Measurements from ENCODE around the gene GPR12. TPM values are rescaled to one million over a fixed set of nuclear protein-coding genes. Genes with fewer than 3 reads are reported as not detected.
"Not testable (repeated sequence)": the region's sequence is repeated elsewhere in the genome, so short reads cannot be mapped to it uniquely, and the experiment has no call there.

Gene GPR12
- total and polyA plus RNA-seq, 7 donors, result under 0.01 to 0.16 (median 0.08) TPM; not detected in 3

- no peaks in the 10 kb centered on the region for H3K4me1 ChIP-seq
- no peak overlapping the region for H3K27ac ChIP-seq
- WGBS, 2 donors, result 34 to 53% methylated on average over 25 of the region's 25 CpGs
- no peak for DNase-seq
- intact Hi-C loops (cut with DNase I), result no loop called here
- TF ChIP-seq POLR2AphosphoS5 (IDR thresholded peaks at IDR 0.05) (no peak), CTCF (IDR thresholded peaks at IDR 0.05) (no peak), POLR2A (IDR thresholded peaks at IDR 0.05) (no peak), EP300 (IDR thresholded peaks at IDR 0.05) (no peak)
- H3K4me3 ChIP-seq, result no peak overlapping the region
- H3K9me3 ChIP-seq, result no peaks in the 10 kb centered on the region
- peaks cover 0 to 67% (median 21%) of the 10 kb centered on the region in 3 donors for H3K27me3 ChIP-seq
- no peaks in the 10 kb centered on the region for H3K36me3 ChIP-seq
Measured at GRCh38 chr13:26742691-26743358, 17.8 kb downstream of the GPR12 start.

- H3K27ac ChIP-seq, result no peak overlapping the region
- WGBS, 2 donors, result 76 to 77% methylated on average over 9 of the region's 9 CpGs
Measured at GRCh38 chr13:26735677-26736076, 24.9 kb downstream of the GPR12 start.

GRCh38 chr13:26727633-26728032 lies 33.0 kb downstream of the GPR12 start:
- DNase-seq, result no peak
- no peaks in the 10 kb centered on the region for H3K36me3 ChIP-seq
- TF ChIP-seq CTCF (IDR thresholded peaks at IDR 0.05), result no peak
- TF ChIP-seq EP300 (IDR thresholded peaks at IDR 0.05), result no peak
- no peak for TF ChIP-seq POLR2A (IDR thresholded peaks at IDR 0.05)
- TF ChIP-seq POLR2AphosphoS5 (IDR thresholded peaks at IDR 0.05), result no peak
- intact Hi-C loops (cut with DNase I), result no loop called here
- no peak overlapping the region for H3K27ac ChIP-seq
- H3K27me3 ChIP-seq, result no peaks in the 10 kb centered on the region
- H3K9me3 ChIP-seq, result no peaks in the 10 kb centered on the region
- H3K4me1 ChIP-seq, result no peaks in the 10 kb centered on the region
- no peak overlapping the region for H3K4me3 ChIP-seq

More at GRCh38 chr13:26735677-26736076, 24.9 kb downstream of the GPR12 start:
- Histone ChIP-seq H3K4me1 (no peaks in the 10 kb centered on the region), H3K27me3 (peaks cover 0 to 14% (median 0%) of the 10 kb centered on the region in 3 donors), H3K9me3 (no peaks in the 10 kb centered on the region), H3K4me3 (no peak overlapping the region), H3K36me3 (no peaks in the 10 kb centered on the region)
- TF ChIP-seq EP300 (IDR thresholded peaks at IDR 0.05) (no peak), POLR2AphosphoS5 (IDR thresholded peaks at IDR 0.05) (no peak), POLR2A (IDR thresholded peaks at IDR 0.05) (no peak), CTCF (IDR thresholded peaks at IDR 0.05) (no peak)
- intact Hi-C loops (cut with DNase I), result no loop called here
- DNase-seq, result no peak

GRCh38 chr13:26727122-26727521 lies 33.5 kb downstream of the GPR12 start:
- Histone ChIP-seq H3K4me1 (no peaks in the 10 kb centered on the region), H3K4me3 (no peak overlapping the region), H3K27me3 (no peaks in the 10 kb centered on the region), H3K9me3 (no peaks in the 10 kb centered on the region), H3K36me3 (no peaks in the 10 kb centered on the region), H3K27ac (no peak overlapping the region)
- TF ChIP-seq POLR2A (IDR thresholded peaks at IDR 0.05), result no peak
- TF ChIP-seq CTCF (IDR thresholded peaks at IDR 0.05), result no peak
- no peak for TF ChIP-seq POLR2AphosphoS5 (IDR thresholded peaks at IDR 0.05)
- no peak for TF ChIP-seq EP300 (IDR thresholded peaks at IDR 0.05)
- intact Hi-C loops (cut with DNase I), result no loop called here
- DNase-seq, result no peak
- 82 to 84% methylated on average over 3 of the region's 3 CpGs for WGBS, 2 donors

- no peaks in the 10 kb centered on the region for H3K9me3 ChIP-seq
- DNase-seq, result no peak
- no peak overlapping the region for H3K4me3 ChIP-seq
- 91 to 93% methylated on average over 8 of the region's 8 CpGs for WGBS, 2 donors
- no peaks in the 10 kb centered on the region for H3K36me3 ChIP-seq
- H3K27me3 ChIP-seq, result no peaks in the 10 kb centered on the region
- intact Hi-C loops (cut with DNase I), result no loop called here
- H3K4me1 ChIP-seq, result no peaks in the 10 kb centered on the region
- H3K27ac ChIP-seq, result no peak overlapping the region
- TF ChIP-seq POLR2A (IDR thresholded peaks at IDR 0.05) (no peak), EP300 (IDR thresholded peaks at IDR 0.05) (no peak)
Measured at GRCh38 chr13:26726684-26727083, 33.9 kb downstream of the GPR12 start.

- H3K27me3 ChIP-seq; intact Hi-C loops (cut with DNase I); H3K9me3 ChIP-seq; H3K36me3 ChIP-seq; DNase-seq; H3K4me3 ChIP-seq; H3K4me1 ChIP-seq; H3K27ac ChIP-seq: not testable (repeated sequence)
- WGBS, 2 donors, result 96 to 100% methylated on average over 14 of the region's 31 CpGs
Measured at GRCh38 chr13:26723620-26724019, 37.0 kb downstream of the GPR12 start.

Measured in sigmoid colon (tissue), 7 donors.